Parietal lobe (tissue), 2 donors: ENCODE results near the gene OR9Q1. TPM values are rescaled to one million over a fixed set of nuclear protein-coding genes. Genes with fewer than 3 reads are reported as not detected.

Experiments
- small RNA-seq: library from RNA; depleted of rRNA; stranded (forward); fragments of <200 nt; gene quantifications from one replicate; pipeline ENCODE3, GENCODE V24; 2014; ENCODE audit warnings: low replicate concordance
- total RNA-seq: library from RNA; depleted of rRNA; stranded (reverse); fragments of >200 nt; gene quantifications from one replicate; pipeline ENCODE4 v1.2.3, GENCODE V29; 2014

OR9Q1 gene, protein sequence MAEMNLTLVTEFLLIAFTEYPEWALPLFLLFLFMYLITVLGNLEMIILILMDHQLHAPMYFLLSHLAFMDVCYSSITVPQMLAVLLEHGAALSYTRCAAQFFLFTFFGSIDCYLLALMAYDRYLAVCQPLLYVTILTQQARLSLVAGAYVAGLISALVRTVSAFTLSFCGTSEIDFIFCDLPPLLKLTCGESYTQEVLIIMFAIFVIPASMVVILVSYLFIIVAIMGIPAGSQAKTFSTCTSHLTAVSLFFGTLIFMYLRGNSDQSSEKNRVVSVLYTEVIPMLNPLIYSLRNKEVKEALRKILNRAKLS
- not detected for total RNA-seq

DNA sequence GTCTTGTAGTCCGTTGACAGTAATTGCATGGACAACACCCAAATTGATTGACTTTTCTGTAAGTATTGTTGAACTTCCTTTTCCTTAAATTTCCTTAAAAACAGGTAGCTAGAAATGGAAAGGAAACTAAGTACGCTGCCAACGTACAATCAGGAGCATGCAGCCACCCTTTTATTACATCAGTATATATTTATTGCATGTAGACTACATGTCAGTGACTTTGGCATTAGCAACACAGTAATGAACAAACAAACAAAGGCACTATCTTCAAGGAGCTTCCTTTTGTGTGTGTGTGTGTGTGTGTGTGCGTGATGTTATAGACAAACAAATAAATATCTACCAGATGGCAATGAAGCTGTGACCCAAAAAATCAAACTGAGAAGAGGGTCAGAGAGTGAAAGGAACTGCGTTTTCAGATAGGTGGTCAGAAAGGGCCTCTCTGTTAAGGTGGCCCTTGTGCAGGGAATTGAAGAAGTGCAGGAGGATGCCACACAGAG, at the start of gene OR9Q1:
Gene OR9Q1, plus strand, starts transcription at position 447 of the 497 bp plus-strand sequence. CDS start 155,564 bp downstream, outside the sequence.

DNA sequence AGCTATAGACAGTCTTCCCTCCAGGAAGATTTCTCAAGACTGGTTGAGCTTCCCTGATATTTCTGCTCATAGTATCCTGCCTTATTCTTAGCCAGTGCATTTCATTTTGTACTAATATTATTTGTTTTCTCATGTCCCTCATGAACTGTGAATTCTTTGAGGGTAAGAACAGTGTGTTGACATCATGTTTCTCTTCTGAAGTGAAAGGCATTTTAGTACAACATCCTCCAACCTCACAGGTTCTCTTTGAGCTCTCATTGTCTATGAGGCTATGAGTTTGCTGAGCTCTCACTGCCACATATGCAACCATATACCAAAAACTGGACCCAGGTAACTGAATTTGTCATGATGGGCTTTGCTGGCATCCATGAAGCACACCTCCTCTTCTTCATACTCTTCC, 7.0 kb downstream of the OR9Q1 start, which contains the start of gene OR6Q1:
Gene OR6Q1, plus strand, starts transcription at position 301 of the 400 bp plus-strand sequence. Its CDS starts 0 bp downstream, at position 301.

DNA sequence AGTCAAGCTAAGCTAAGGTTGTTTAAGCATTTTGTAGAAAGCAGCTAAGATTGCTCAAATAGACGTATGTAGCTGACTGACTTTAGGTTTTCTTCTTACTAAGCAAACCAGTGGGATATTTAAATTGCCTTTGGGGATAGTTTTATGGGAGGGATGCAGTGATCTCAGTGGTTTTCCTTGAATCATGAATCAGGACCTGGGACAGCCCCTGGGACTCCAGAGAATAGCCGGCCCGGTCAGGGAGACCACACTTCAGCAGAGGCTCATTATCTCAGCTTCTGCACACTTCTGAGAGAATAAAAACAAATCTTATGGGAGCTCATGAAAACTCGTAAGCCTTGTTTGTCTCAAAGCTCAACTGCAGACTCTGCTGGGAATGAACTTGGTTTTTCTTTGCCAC, 101.8 kb downstream of the OR9Q1 start, which contains the start of gene OR9I1:
Gene OR9I1, minus strand, starts transcription at position 62 of the 400 bp plus-strand sequence. CDS start 6,086 bp downstream, outside the sequence.

DNA sequence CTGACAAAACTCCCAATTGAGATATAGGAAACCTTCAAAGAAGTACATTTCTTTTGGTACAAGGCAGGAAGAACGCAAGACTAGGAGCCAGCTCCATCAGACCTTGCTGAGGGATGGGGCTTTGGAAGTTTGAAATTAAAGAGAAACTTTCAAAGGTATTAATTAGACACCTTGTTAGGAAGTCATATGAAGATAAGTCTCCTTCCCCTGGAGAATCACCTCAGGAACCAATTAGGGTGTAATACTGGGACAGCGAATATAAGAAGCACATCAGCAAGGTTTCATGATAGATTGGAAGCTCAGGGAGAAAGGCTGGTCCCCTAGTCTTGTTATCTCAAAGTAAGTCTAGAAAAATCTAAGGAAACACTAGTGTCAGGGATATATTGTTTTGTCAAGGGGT, 165.1 kb downstream of the OR9Q1 start, which contains the start of gene OR9Q2:
Gene OR9Q2, plus strand, starts transcription at position 301 of the 400 bp plus-strand sequence. CDS start 1,421 bp downstream, outside the sequence.

DNA sequence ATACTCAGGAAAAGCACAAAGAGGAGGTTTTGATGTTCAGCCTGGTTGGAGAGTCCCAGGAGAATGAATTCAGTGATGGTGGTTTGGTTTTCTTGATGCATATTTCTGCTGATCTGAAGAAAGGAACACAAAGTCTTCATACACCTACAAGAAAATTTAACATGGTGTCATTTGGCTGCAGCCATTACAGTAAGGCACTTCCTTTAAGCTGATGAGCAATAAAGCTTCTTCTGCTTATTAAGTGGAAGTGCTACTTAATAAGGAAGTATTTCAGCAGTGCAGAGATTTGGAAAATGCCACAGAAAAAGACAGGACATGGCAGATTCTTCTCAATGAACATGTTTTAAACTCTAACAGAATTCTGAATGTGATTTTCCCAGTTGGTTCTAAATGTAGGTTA, 180.4 kb downstream of the OR9Q1 start, which contains the start of gene OR1S2:
Gene OR1S2, minus strand, starts transcription at position 101 of the 400 bp plus-strand sequence. Its CDS starts 0 bp downstream, at position 101.

DNA sequence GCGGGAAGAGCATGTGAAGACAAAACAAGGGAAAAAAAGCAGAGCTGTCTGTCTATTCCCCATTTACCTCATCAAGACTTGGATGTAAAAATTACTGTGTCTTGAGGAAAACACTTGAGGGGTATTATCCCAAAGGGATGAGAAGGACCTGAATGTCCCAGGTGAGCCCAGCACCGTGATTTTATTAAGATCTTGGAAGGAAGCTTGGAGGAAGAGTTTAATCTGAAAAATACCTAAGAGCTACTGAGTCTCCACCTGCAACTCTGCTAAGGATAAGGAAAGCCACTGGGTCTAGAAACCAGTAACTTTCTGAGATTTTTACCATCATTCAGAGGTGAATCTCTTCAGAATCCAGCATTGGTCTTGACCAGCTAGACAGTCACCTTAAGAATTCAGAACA, 188.7 kb downstream of the OR9Q1 start, which contains the start of gene OR1S1:
Gene OR1S1, plus strand, starts transcription at position 301 of the 400 bp plus-strand sequence.

Small RNA genes within 50 kb of the gene (small RNA-seq; reads per million reads assigned to genes)
- not detected for gene RNU6-899P

Other genes starting within 250 kb of the OR9Q1 start
- gene OR6Q1, start 7.1 kb downstream of the OR9Q1 start, total RNA-seq: not detected
- not detected for gene OR9I1, start 101.6 kb downstream of the OR9Q1 start, total RNA-seq
- not detected for gene OR9Q2, start 165.2 kb downstream of the OR9Q1 start, total RNA-seq
- gene OR1S2, start 180.3 kb downstream of the OR9Q1 start, total RNA-seq: not detected
- not detected for gene OR1S1, start 188.8 kb downstream of the OR9Q1 start, total RNA-seq
- gene OR10Q1, start 205.0 kb downstream of the OR9Q1 start, total RNA-seq: not detected
- gene OR10W1, start 244.4 kb downstream of the OR9Q1 start, total RNA-seq: not detected